HepG2 (cell line): ENCODE data around the gene ZNHIT1. TPM values are rescaled to one million over a fixed set of nuclear protein-coding genes. Genes with fewer than 3 reads are reported as not detected.

ENCODE experiments used
- FOXK1 ChIP-seq: sonication (generic); formaldehyde crosslinking; IDR thresholded peaks from 2 replicates; pipeline ENCODE4 v1.4.0; 2020; ENCODE audit warnings: low read depth, missing genetic modification reagents, borderline replicate concordance
- MAZ ChIP-seq, 2 experiments: sonication (generic) in 1 of 2; formaldehyde crosslinking in 1 of 2; IDR thresholded peaks; 2 replicates each; pipeline versions ENCODE4 v1.5.0 to v1.6.1; 2012 to 2020; ENCODE audit warnings: low read depth in 2 of 2, mild to moderate bottlenecking in 2 of 2, borderline replicate concordance in 1 of 2, improper control_type of control experiment in 1 of 2, low read length in 1 of 2, missing genetic modification reagents in 1 of 2, moderate library complexity in 1 of 2
- MTF1 ChIP-seq: sonication (generic); formaldehyde crosslinking; IDR thresholded peaks from 2 replicates; pipeline ENCODE4 v1.5.0; 2020; ENCODE audit warnings: missing genetic modification reagents
- NFKB2 ChIP-seq: sonication (generic); formaldehyde crosslinking; IDR thresholded peaks from 2 replicates; pipeline ENCODE4 v1.4.0; 2020; ENCODE audit warnings: missing genetic modification reagents, borderline replicate concordance
- XRCC5 ChIP-seq: fragments of 200-400 bp; formaldehyde crosslinking; optimal IDR thresholded peaks from 2 replicates; pipeline ENCODE3; 2017; ENCODE audit warnings: mild to moderate bottlenecking, low read length
- ZFYVE20 ChIP-seq: sonication (generic); formaldehyde crosslinking; IDR thresholded peaks from 2 replicates; pipeline ENCODE4 v1.8.0; 2023; ENCODE audit warnings: low read depth, mild to moderate bottlenecking, moderate library complexity, missing genetic modification reagents, borderline replicate concordance
- ZNF367 ChIP-seq: sonication (generic); formaldehyde crosslinking; IDR thresholded peaks from 2 replicates; pipeline ENCODE4 v1.4.0; 2020; ENCODE audit warnings: missing genetic modification reagents, borderline replicate concordance
- polyA plus RNA-seq, 8 experiments: library from polyadenylated mRNA; depleted of rRNA in 3 of 8; stranded (reverse) in 7 of 8; unstranded in 1 of 8; fragments of >200 nt; fragmentation: Illumina TruSeq in 4 of 8; extraction: Trizol in 4 of 8; gene quantifications; 2 replicates each; pipeline versions ENCODE4 v1.2.1 to v1.2.3, GENCODE V29; 2011 to 2016; ENCODE audit warnings: low read depth in 4 of 8, missing spikeins in 1 of 8, mixed read lengths in 1 of 8; ENCODE audit not compliant: insufficient read depth in 1 of 8
- total RNA-seq, 5 experiments: library from RNA; depleted of rRNA; stranded (reverse); fragments of >200 nt; fragmentation: Illumina TruSeq; extraction: Trizol; gene quantifications; 2 replicates each; pipeline ENCODE4 v1.2.3, GENCODE V29; 2016; ENCODE audit warnings: low read depth in 1 of 5
- TF ChIP-seq, protein P1 (sequence below): sonication (generic); formaldehyde crosslinking; IDR thresholded peaks from 2 replicates; pipeline ENCODE4 v1.4.0; 2020; ENCODE audit warnings: missing genetic modification reagents, borderline replicate concordance
- TF ChIP-seq, protein P2 (sequence below): sonication (generic); formaldehyde crosslinking; IDR thresholded peaks from 2 replicates; pipeline ENCODE4 v1.5.0; 2020; ENCODE audit warnings: mild to moderate bottlenecking, missing genetic modification reagents, borderline replicate concordance
- TF ChIP-seq, protein P3 (sequence below): sonication (generic); formaldehyde crosslinking; IDR thresholded peaks from 2 replicates; pipeline ENCODE4 v1.4.0; 2020; ENCODE audit warnings: mild to moderate bottlenecking, missing genetic modification reagents, borderline replicate concordance
- TF ChIP-seq, protein P4 (sequence below): sonication (generic); formaldehyde crosslinking; IDR thresholded peaks from 2 replicates; pipeline ENCODE4 v1.4.0; 2020; ENCODE audit warnings: mild to moderate bottlenecking, missing genetic modification reagents

Gene ZNHIT1
- total and polyA plus RNA-seq, 2 of the 13 experiments (the other 11 are each of a cell fraction or from before 2014, with no cell fraction given), result 32.5 to 64.5 TPM

DNA sequence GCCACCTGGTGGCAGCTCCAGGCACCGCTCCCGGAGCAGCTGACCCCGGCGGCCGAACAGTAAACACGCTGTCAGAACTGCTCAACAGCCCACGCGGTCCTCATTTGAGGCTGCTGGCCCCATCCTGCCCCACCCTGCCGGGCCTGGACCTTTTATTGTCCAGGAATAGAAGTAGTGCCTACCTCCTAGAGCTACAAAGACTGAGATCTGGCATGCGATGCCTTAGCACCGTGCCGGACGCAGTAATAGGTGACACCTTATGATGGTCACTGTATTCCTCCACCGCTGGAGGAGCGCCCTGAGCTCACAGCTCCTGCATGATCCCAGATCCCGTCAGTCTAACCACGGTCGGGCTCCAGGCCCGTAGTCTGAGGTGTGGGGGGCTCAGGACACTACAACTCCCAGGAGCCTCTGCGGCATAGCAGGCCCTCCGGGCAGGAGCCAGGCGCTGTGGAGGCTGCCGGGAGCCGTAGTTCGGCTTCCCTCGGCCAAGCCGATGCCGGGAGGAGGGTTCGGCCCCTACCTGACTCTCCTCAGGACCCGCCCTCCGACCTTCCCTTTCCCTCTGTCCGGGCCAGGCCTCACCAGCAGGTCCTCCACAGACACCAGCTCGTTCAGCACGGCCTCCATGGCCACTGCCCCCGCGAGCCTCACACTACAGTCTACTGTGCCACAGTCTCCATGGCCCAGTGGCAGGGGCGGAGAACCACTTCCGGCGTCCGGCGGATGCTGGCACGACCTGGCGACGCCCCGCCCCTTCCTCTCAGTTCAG lies 26.6 kb downstream of the ZNHIT1 start, which contains the start of gene FIS1 (continued):
- TF ChIP-seq, protein P1, sequence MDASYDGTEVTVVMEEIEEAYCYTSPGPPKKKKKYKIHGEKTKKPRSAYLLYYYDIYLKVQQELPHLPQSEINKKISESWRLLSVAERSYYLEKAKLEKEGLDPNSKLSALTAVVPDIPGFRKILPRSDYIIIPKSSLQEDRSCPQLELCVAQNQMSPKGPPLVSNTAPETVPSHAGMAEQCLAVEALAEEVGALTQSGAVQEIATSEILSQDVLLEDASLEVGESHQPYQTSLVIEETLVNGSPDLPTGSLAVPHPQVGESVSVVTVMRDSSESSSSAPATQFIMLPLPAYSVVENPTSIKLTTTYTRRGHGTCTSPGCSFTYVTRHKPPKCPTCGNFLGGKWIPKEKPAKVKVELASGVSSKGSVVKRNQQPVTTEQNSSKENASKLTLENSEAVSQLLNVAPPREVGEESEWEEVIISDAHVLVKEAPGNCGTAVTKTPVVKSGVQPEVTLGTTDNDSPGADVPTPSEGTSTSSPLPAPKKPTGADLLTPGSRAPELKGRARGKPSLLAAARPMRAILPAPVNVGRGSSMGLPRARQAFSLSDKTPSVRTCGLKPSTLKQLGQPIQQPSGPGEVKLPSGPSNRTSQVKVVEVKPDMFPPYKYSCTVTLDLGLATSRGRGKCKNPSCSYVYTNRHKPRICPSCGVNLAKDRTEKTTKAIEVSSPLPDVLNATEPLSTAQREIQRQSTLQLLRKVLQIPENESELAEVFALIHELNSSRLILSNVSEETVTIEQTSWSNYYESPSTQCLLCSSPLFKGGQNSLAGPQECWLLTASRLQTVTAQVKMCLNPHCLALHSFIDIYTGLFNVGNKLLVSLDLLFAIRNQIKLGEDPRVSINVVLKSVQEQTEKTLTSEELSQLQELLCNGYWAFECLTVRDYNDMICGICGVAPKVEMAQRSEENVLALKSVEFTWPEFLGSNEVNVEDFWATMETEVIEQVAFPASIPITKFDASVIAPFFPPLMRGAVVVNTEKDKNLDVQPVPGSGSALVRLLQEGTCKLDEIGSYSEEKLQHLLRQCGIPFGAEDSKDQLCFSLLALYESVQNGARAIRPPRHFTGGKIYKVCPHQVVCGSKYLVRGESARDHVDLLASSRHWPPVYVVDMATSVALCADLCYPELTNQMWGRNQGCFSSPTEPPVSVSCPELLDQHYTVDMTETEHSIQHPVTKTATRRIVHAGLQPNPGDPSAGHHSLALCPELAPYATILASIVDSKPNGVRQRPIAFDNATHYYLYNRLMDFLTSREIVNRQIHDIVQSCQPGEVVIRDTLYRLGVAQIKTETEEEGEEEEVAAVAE, result no peak
- TF ChIP-seq ZNF367 (CRISPR knock-in tag) (no peak), FOXK1 (CRISPR knock-in tag) (peak; percentile 70), NFKB2 (CRISPR knock-in tag) (peak; percentile 25; the same call in 1 of the 2 replicates), ZFYVE20 (CRISPR knock-in tag) (no peak), MTF1 (CRISPR knock-in tag) (no peak), MAZ (IDR thresholded peaks at IDR 0.05; ENCODE audit: borderline replicate concordance, low read depth, low read length) (peak; percentile 20), MAZ (CRISPR knock-in tag; IDR thresholded peaks at IDR 0.05; ENCODE audit: low read depth) (no peak; the same call in 1 of the 2 replicates), XRCC5 (peak; percentile 90)
- TF ChIP-seq, protein P2, sequence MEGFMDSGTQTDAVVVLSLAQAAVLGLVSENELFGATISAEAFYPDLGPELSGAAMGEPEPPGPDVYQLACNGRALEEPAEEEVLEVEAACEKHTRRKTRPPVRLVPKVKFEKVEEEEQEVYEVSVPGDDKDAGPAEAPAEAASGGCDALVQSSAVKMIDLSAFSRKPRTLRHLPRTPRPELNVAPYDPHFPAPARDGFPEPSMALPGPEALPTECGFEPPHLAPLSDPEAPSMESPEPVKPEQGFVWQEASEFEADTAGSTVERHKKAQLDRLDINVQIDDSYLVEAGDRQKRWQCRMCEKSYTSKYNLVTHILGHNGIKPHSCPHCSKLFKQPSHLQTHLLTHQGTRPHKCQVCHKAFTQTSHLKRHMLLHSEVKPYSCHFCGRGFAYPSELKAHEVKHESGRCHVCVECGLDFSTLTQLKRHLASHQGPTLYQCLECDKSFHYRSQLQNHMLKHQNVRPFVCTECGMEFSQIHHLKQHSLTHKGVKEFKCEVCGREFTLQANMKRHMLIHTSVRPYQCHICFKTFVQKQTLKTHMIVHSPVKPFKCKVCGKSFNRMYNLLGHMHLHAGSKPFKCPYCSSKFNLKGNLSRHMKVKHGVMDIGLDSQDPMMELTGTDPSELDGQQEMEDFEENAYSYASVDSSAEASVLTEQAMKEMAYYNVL (CRISPR knock-in tag), result peak; percentile 43; the same call in 1 of the 2 replicates
- TF ChIP-seq, protein P3, sequence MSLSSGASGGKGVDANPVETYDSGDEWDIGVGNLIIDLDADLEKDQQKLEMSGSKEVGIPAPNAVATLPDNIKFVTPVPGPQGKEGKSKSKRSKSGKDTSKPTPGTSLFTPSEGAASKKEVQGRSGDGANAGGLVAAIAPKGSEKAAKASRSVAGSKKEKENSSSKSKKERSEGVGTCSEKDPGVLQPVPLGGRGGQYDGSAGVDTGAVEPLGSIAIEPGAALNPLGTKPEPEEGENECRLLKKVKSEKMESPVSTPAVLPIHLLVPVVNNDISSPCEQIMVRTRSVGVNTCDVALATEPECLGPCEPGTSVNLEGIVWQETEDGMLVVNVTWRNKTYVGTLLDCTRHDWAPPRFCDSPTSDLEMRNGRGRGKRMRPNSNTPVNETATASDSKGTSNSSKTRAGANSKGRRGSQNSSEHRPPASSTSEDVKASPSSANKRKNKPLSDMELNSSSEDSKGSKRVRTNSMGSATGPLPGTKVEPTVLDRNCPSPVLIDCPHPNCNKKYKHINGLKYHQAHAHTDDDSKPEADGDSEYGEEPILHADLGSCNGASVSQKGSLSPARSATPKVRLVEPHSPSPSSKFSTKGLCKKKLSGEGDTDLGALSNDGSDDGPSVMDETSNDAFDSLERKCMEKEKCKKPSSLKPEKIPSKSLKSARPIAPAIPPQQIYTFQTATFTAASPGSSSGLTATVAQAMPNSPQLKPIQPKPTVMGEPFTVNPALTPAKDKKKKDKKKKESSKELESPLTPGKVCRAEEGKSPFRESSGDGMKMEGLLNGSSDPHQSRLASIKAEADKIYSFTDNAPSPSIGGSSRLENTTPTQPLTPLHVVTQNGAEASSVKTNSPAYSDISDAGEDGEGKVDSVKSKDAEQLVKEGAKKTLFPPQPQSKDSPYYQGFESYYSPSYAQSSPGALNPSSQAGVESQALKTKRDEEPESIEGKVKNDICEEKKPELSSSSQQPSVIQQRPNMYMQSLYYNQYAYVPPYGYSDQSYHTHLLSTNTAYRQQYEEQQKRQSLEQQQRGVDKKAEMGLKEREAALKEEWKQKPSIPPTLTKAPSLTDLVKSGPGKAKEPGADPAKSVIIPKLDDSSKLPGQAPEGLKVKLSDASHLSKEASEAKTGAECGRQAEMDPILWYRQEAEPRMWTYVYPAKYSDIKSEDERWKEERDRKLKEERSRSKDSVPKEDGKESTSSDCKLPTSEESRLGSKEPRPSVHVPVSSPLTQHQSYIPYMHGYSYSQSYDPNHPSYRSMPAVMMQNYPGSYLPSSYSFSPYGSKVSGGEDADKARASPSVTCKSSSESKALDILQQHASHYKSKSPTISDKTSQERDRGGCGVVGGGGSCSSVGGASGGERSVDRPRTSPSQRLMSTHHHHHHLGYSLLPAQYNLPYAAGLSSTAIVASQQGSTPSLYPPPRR (CRISPR knock-in tag), result no peak
- TF ChIP-seq, protein P4, sequence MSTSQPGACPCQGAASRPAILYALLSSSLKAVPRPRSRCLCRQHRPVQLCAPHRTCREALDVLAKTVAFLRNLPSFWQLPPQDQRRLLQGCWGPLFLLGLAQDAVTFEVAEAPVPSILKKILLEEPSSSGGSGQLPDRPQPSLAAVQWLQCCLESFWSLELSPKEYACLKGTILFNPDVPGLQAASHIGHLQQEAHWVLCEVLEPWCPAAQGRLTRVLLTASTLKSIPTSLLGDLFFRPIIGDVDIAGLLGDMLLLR (CRISPR knock-in tag), result peak; percentile 83
